ENCODE measurements around the gene DUSP10. TPM values are rescaled to one million over a fixed set of nuclear protein-coding genes. Genes with fewer than 3 reads are reported as not detected.

DUSP10 gene
- total RNA-seq, 1 donor from 2014 or later: 19.6 TPM

DNA sequence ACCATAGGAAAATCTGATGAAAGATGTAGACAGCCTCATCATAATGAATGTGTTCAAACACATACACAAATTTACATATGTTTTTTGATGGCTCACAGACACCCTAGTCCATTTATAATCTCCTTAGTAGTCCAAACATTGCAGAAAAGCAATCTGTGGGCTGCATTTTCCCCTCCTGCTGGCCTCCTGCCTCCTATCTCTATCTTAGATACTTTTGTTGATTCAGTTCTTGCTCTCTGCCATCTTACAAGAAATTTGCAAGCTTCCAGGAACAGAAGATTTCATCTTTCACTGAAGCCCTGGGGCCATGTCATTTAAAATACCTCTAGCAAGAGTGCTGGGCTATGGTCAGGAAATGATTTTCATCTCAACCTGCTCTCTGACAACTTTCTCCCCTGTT, 50.6 kb downstream of the DUSP10 start:
- Mint-ChIP-seq H3K4me3 (no peak overlapping the region), H3K27me3 (no peaks in the 10 kb centered on the region), H3K36me3 (no peaks in the 10 kb centered on the region), H3K9me3 (no peaks in the 10 kb centered on the region), H3K27ac (no peak overlapping the region), H3K4me1 (ENCODE audit: unreplicated experiment) (no peaks in the 10 kb centered on the region)
- DNase-seq (ENCODE audit: extremely low spot score, unreplicated experiment): no peak
- TF ChIP-seq, protein P1, sequence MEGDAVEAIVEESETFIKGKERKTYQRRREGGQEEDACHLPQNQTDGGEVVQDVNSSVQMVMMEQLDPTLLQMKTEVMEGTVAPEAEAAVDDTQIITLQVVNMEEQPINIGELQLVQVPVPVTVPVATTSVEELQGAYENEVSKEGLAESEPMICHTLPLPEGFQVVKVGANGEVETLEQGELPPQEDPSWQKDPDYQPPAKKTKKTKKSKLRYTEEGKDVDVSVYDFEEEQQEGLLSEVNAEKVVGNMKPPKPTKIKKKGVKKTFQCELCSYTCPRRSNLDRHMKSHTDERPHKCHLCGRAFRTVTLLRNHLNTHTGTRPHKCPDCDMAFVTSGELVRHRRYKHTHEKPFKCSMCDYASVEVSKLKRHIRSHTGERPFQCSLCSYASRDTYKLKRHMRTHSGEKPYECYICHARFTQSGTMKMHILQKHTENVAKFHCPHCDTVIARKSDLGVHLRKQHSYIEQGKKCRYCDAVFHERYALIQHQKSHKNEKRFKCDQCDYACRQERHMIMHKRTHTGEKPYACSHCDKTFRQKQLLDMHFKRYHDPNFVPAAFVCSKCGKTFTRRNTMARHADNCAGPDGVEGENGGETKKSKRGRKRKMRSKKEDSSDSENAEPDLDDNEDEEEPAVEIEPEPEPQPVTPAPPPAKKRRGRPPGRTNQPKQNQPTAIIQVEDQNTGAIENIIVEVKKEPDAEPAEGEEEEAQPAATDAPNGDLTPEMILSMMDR (conservative IDR thresholded peaks at IDR 0.05): no peak

DNA sequence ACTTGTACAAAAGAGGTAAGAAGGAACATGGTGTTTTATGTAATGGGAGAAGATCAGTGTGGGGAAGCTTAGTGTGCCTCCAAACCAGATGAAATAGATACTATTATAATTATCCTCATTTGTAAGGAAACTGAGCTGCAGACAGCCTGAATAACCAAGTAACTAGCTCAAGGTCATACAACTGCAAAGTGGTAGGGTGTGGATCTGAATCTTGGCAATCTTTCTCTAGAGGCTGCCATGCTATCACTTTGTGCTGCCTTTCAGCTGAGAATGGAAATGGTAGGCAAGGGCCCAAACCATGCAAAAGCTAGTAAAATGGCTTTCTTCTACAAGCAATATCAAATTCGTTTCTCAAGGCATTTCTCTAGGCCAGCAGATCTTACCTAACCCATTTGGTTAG, 51.0 kb downstream of the DUSP10 start:
- Mint-ChIP-seq H3K4me1 (ENCODE audit: unreplicated experiment) (no peaks in the 10 kb centered on the region), H3K36me3 (no peaks in the 10 kb centered on the region), H3K27me3 (no peaks in the 10 kb centered on the region), H3K4me3 (no peak overlapping the region), H3K9me3 (no peaks in the 10 kb centered on the region), H3K27ac (no peak overlapping the region)
- DNase-seq (ENCODE audit: extremely low spot score, unreplicated experiment): no peak
- TF ChIP-seq, protein P1 (conservative IDR thresholded peaks at IDR 0.05): no peak

DNA sequence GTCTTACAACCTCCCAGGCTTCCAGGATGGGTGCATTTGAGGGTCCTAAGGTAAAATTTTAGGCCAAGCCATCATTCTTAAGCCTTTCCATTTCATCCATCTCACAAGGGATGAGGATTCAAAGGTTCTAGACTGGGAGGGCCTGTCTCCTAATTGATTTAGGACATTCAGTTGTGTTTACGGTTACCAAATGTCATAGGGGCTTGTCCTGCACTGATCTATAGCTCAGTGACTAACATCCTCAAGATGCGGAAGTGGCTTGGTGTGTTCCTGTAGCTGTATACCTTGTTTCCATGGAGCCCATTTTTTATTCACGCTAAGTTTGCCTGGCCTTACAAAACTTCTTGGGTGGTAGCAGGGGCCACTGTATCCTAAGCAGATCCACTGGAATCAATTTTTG, 52.8 kb downstream of the DUSP10 start:
- TF ChIP-seq, protein P1 (conservative IDR thresholded peaks at IDR 0.05): no peak
- H3K9me3 Mint-ChIP-seq: no peaks in the 10 kb centered on the region
- no peak overlapping the region for H3K27ac Mint-ChIP-seq

DNA sequence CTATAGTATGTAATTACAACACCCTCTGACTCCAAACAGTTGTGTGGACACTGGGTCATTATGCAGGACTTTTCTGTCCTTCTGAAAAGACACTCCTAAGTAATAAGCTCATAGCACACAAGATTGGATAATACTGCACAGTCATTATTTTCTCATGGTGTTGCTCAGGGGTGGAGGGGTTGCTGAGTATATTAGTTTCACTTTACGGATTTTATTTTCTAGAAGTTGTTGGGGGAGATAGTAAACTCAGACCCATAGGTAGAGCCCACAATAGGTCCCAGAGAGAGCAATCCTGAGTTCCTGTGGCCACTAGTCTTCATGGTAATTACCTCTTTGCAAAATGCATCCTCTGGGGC, 53.4 kb downstream of the DUSP10 start:
- Mint-ChIP-seq H3K27me3 (no peaks in the 10 kb centered on the region), H3K4me1 (ENCODE audit: unreplicated experiment) (no peaks in the 10 kb centered on the region), H3K36me3 (no peaks in the 10 kb centered on the region), H3K9me3 (no peaks in the 10 kb centered on the region), H3K4me3 (no peak overlapping the region), H3K27ac (no peak overlapping the region)
- DNase-seq (ENCODE audit: extremely low spot score, unreplicated experiment): no peak
- TF ChIP-seq, protein P1 (conservative IDR thresholded peaks at IDR 0.05): no peak

More for the DNA sequence above, 52.8 kb downstream of the DUSP10 start:
- H3K36me3 Mint-ChIP-seq: no peaks in the 10 kb centered on the region
- H3K4me1 Mint-ChIP-seq (ENCODE audit: unreplicated experiment): no peaks in the 10 kb centered on the region
- no peak overlapping the region for H3K4me3 Mint-ChIP-seq
- H3K27me3 Mint-ChIP-seq: no peaks in the 10 kb centered on the region
- no peak for DNase-seq (ENCODE audit: extremely low spot score, unreplicated experiment)

DNA sequence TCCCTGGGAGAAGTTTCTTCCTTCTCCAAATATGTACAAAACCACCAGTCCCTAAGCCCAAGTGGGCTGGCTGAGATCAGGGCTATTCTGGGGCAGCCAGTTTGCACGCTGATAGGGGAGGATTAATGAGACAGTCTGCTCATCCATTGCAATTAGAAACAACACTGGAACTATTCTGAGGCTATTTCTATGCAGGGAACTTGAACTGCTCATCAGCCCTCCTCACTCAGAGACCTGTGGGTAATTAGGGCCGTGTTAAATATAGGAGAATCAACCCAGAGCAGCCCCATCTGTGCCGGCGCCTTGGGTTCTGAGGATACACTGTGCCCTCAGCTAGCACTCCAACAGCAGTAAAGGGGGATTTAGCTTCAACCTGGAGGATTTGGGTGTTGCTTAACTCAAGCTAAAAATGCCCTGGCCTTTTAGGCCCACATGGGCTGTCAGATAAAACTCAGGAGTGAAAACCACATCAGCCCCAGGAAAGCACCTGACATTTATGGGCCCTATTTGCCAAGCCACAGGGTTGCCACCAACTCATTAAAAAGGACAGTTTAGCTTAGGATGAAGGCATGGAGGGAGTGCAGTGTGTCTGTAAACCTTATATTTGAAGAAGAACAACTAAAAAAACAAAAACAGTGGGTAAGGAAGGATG, 53.9 kb downstream of the DUSP10 start:
- no peak overlapping the region for H3K27ac Mint-ChIP-seq
- no peaks in the 10 kb centered on the region for H3K9me3 Mint-ChIP-seq
- H3K4me3 Mint-ChIP-seq: no peak overlapping the region
- TF ChIP-seq, protein P1 (conservative IDR thresholded peaks at IDR 0.05): no peak
- H3K27me3 Mint-ChIP-seq: no peaks in the 10 kb centered on the region
- no peak for DNase-seq (ENCODE audit: extremely low spot score, unreplicated experiment)
- no peaks in the 10 kb centered on the region for H3K4me1 Mint-ChIP-seq (ENCODE audit: unreplicated experiment)
- H3K36me3 Mint-ChIP-seq: no peaks in the 10 kb centered on the region

DNA sequence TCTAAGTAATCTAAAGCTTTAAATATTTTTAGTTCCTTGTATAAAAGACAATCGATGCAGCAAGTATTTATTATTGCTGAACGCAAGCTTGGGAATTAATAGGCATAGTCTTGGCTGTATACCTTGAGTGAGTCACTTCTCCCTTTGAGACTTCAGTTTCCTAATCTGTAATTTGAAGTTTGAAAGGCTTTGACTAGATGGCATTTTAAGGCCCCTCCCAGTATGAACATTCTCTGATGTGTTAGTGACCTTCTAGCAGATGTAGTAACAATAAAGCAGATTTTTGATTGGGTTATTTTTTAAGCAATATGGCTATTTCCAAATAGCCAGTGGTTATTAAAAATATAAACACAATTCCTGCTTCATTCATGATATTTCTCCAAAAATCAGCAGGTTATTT, 58.2 kb downstream of the DUSP10 start:
- TF ChIP-seq, protein P1 (conservative IDR thresholded peaks at IDR 0.05): no peak
- H3K4me3 Mint-ChIP-seq: no peak overlapping the region
- H3K36me3 Mint-ChIP-seq: no peaks in the 10 kb centered on the region
- no peaks in the 10 kb centered on the region for H3K27me3 Mint-ChIP-seq
- no peaks in the 10 kb centered on the region for H3K4me1 Mint-ChIP-seq (ENCODE audit: unreplicated experiment)
- no peak for DNase-seq (ENCODE audit: extremely low spot score, unreplicated experiment)
- peaks cover 8% of the 10 kb centered on the region for H3K9me3 Mint-ChIP-seq
- no peak overlapping the region for H3K27ac Mint-ChIP-seq

Data from type B pancreatic cell (in vitro differentiated cells).